Measurements from ENCODE around the gene NUMB.

Gene NUMB

GRCh38 chr14:73289729-73290128 lies 168.6 kb downstream of the NUMB start:
- DNase-seq (ENCODE audit: low read depth), result no peak

- DNase-seq (ENCODE audit: low read depth), result no peak
Observed at GRCh38 chr14:73289308-73289707, 169.0 kb downstream of the NUMB start.

GRCh38 chr14:73287071-73287470 lies 171.3 kb downstream of the NUMB start:
- DNase-seq (ENCODE audit: low read depth), result no peak

GRCh38 chr14:73286598-73286997 lies 171.7 kb downstream of the NUMB start:
- no peak for DNase-seq (ENCODE audit: low read depth)

- no peak for DNase-seq (ENCODE audit: low read depth)
Observed at GRCh38 chr14:73285979-73286378, 172.4 kb downstream of the NUMB start.

- no peak for DNase-seq (ENCODE audit: low read depth)
Observed at GRCh38 chr14:73283608-73284379, 174.6 kb downstream of the NUMB start.

GRCh38 chr14:73280903-73281302 lies 177.4 kb downstream of the NUMB start:
- DNase-seq (ENCODE audit: low read depth), result no peak

- DNase-seq (ENCODE audit: low read depth), result no peak
Observed at GRCh38 chr14:73277376-73277775, 181.0 kb downstream of the NUMB start.

- no peak for DNase-seq (ENCODE audit: low read depth)
Observed at GRCh38 chr14:73276836-73277235, 181.5 kb downstream of the NUMB start.

- no peak for DNase-seq (ENCODE audit: low read depth)
Observed at GRCh38 chr14:73273799-73274198, 184.5 kb downstream of the NUMB start.

GRCh38 chr14:73272393-73272792 lies 186.0 kb downstream of the NUMB start:
- DNase-seq (ENCODE audit: low read depth), result no peak

GRCh38 chr14:73269729-73270531 lies 188.4 kb downstream of the NUMB start:
- no peak for DNase-seq (ENCODE audit: low read depth)

- no peak for DNase-seq (ENCODE audit: low read depth)
Observed at GRCh38 chr14:73267474-73267873, 190.9 kb downstream of the NUMB start.

GRCh38 chr14:73266317-73266716 lies 192.0 kb downstream of the NUMB start:
- no peak for DNase-seq (ENCODE audit: low read depth)

GRCh38 chr14:73265721-73266046 lies 192.7 kb downstream of the NUMB start:
- DNase-seq (ENCODE audit: low read depth), result no peak

GRCh38 chr14:73264885-73265720 lies 193.2 kb downstream of the NUMB start:
- no peak for DNase-seq (ENCODE audit: low read depth)

- DNase-seq (ENCODE audit: low read depth), result no peak
Observed at GRCh38 chr14:73264080-73264884, 194.1 kb downstream of the NUMB start.

- DNase-seq (ENCODE audit: low read depth), result no peak
Observed at GRCh38 chr14:73263606-73264005, 194.7 kb downstream of the NUMB start.

- DNase-seq (ENCODE audit: low read depth), result no peak
Observed at GRCh38 chr14:73262427-73263183, 195.7 kb downstream of the NUMB start.

GRCh38 chr14:73261520-73262426 lies 196.6 kb downstream of the NUMB start:
- no peak for DNase-seq (ENCODE audit: low read depth)

All from activated T-helper 9 cell treated with anti-CD3 and anti-CD28 coated beads, Interleukin-2, amount 50 U/mL, for 16 hours (primary cell).